ENCODE results near the gene AKAP13. TPM values are rescaled to one million over a fixed set of nuclear protein-coding genes. Genes with fewer than 3 reads are reported as not detected.

AKAP13 gene
- total RNA-seq, 1 donor from 2014 or later, result 114 TPM

DNA sequence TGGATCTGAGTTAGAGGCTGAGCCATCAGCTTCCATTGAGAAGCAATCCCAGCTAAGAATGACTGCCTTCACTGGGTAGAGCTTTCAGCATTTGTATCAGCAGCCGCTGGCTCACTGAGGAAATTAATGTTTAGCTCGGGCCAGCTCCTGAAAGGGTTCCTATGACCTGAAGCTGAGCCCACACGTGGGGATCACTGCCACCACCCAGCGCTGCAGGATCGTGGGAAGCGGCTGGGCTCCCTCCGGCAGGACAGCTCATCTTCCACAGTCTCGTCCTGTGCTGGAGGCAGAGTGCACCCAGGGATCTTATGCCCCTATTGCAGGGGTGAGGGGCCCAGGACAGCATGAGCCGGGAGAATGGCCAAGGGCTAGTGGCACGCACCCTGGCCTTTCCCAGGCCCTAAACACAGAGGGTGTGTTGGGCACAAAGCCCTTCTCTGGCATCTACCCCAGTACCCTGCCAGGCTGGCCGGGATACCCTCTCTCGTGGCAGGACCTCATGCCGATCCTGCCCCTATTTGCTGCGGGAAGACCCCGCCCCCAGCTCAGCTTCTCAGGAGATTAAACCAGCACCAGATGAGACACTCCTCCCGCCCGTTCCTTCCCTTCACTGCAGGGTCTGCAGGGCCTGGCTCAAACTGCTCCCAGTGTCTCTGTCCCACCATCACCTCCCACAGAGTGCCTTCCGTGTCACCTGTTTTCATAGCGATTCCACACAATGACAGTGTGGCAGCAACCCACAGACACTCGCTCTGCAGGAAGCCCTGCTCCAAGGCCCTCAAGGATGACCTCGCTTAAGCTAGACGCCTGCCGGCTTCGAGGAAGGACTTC is 385.8 kb downstream of the AKAP13 start:
- Mint-ChIP-seq H3K27me3 (no peaks in the 10 kb centered on the region), H3K36me3 (ENCODE audit: insufficient read depth) (peaks cover 18% of the 10 kb centered on the region), H3K27ac (peak overlapping the region; percentile 89), H3K4me3 (ENCODE audit: low read depth) (peak overlapping the region; percentile 19), H3K9me3 (ENCODE audit: low read depth) (no peaks in the 10 kb centered on the region), H3K4me1 (ENCODE audit: low read depth) (peaks cover 10% of the 10 kb centered on the region)
- TF ChIP-seq, protein P1, sequence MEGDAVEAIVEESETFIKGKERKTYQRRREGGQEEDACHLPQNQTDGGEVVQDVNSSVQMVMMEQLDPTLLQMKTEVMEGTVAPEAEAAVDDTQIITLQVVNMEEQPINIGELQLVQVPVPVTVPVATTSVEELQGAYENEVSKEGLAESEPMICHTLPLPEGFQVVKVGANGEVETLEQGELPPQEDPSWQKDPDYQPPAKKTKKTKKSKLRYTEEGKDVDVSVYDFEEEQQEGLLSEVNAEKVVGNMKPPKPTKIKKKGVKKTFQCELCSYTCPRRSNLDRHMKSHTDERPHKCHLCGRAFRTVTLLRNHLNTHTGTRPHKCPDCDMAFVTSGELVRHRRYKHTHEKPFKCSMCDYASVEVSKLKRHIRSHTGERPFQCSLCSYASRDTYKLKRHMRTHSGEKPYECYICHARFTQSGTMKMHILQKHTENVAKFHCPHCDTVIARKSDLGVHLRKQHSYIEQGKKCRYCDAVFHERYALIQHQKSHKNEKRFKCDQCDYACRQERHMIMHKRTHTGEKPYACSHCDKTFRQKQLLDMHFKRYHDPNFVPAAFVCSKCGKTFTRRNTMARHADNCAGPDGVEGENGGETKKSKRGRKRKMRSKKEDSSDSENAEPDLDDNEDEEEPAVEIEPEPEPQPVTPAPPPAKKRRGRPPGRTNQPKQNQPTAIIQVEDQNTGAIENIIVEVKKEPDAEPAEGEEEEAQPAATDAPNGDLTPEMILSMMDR (IDR thresholded peaks at IDR 0.05; ENCODE audit: unreplicated experiment), result no peak
- DNase-seq (ENCODE audit: low spot score, unreplicated experiment), result no peak

DNA sequence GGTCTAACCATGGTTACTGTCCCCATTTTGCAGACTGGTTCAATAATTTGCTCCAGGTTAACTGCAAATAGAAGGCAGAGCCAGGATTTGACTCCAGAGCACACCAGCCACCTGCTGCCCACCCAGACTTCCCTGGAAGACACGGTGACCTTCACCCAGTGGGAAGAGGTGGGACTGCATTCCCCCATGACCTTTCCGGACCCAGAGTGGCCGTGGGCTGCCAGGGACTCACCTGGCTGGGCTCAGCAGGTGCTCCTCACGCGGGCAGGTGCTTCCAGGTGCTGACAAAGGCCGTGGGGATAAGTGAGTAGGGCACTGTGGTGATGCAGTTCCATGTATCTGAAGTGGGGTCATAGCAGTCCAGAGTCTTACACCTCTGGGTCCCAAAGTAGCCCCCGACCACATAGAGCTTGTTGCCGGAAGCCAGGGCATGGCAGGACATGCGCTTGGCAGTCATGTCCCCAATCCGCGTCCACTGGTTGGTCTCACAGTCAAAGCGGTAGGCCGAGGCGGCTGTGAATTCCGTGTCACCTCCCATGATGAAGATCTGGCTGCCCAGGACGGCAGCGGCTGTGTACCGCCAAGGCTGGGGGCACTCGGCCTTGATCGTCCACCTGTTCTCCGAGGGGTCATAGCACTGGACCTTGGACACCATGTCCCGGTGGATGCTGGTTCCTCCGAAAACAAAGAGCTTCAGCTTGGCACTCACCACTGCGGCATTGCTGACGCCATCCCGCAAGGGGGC is 387.6 kb downstream of the AKAP13 start:
- no peak overlapping the region for H3K27ac Mint-ChIP-seq
- TF ChIP-seq, protein P1 (IDR thresholded peaks at IDR 0.05; ENCODE audit: unreplicated experiment), result no peak
- H3K4me3 Mint-ChIP-seq (ENCODE audit: low read depth), result no peak overlapping the region
- no peak for DNase-seq (ENCODE audit: low spot score, unreplicated experiment)
- H3K4me1 Mint-ChIP-seq (ENCODE audit: low read depth), result peaks cover 10% of the 10 kb centered on the region
- no peaks in the 10 kb centered on the region for H3K27me3 Mint-ChIP-seq
- H3K36me3 Mint-ChIP-seq (ENCODE audit: insufficient read depth), result peaks cover 19% of the 10 kb centered on the region
- no peaks in the 10 kb centered on the region for H3K9me3 Mint-ChIP-seq (ENCODE audit: low read depth)

DNA sequence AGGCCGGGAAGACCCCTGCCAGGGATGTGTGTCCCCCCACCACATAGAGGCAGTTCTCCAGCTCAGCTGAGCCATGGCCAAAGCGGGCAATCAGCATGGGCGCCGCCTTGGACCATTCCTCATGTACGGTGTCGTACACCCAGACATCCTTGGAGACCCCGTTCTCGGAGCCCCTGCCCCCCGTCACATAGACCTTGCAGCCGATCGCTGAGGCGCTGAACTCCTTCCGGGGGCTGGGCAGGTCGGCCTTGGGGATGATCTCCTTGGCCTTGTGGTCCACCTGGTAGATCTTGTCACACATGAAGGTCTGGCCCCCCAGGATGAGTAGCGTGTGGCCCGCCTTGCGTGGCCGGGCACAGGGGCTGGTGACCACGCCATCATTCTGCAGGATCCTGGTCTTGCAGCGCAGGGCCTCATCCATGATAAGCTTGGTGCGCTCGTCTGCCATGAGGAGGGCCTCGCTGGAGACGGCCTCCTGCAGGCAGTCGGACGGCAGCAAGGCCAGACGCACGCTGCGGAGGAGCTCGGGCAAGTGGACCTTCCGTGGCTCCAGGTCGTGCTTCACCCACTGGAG is 388.3 kb downstream of the AKAP13 start:
- peaks cover 10% of the 10 kb centered on the region for H3K4me1 Mint-ChIP-seq (ENCODE audit: low read depth)
- H3K9me3 Mint-ChIP-seq (ENCODE audit: low read depth), result no peaks in the 10 kb centered on the region
- no peak for DNase-seq (ENCODE audit: low spot score, unreplicated experiment)
- H3K27ac Mint-ChIP-seq, result no peak overlapping the region
- TF ChIP-seq, protein P1 (IDR thresholded peaks at IDR 0.05; ENCODE audit: unreplicated experiment), result no peak
- peaks cover 17% of the 10 kb centered on the region for H3K36me3 Mint-ChIP-seq (ENCODE audit: insufficient read depth)
- no peak overlapping the region for H3K4me3 Mint-ChIP-seq (ENCODE audit: low read depth)
- H3K27me3 Mint-ChIP-seq, result no peaks in the 10 kb centered on the region

DNA sequence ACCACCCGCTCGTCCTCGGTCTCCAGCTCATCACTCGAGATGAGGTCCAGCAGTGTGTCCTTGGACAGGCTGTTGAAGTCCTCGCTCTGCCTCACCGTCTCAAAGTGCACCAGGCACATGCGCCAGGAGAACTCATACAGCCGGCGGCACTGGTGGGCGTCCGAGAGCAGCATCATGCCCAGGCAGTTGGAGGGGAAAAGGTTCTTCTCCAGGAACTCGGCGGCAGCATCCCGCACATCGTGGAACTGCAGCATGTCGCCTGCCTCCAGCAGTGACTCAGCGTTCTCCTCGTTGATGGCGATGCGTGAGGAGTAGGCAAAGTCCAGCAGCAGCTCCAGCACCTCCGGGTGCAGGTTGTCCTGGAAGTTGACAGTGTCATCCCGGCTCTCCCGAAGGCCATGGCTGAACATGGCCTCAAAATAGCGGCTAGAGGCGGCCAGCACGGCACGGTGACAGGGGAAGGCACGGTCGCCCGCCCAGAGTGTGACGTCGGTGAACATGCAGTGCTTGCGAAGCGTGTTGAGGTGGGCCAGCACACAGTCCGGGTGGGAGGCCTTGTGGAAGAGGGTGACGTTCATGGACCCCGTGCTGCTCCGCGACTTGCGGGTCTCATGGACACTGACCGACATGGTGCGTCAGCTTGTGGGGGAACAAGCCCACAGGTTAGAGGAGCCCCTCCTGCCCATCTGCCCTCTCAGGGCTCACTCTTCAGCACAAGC is 388.9 kb downstream of the AKAP13 start:
- Mint-ChIP-seq H3K27me3 (no peaks in the 10 kb centered on the region), H3K4me3 (ENCODE audit: low read depth) (no peak overlapping the region), H3K27ac (no peak overlapping the region), H3K36me3 (ENCODE audit: insufficient read depth) (peaks cover 17% of the 10 kb centered on the region), H3K4me1 (ENCODE audit: low read depth) (peaks cover 10% of the 10 kb centered on the region), H3K9me3 (ENCODE audit: low read depth) (no peaks in the 10 kb centered on the region)
- TF ChIP-seq, protein P1 (IDR thresholded peaks at IDR 0.05; ENCODE audit: unreplicated experiment), result no peak
- DNase-seq (ENCODE audit: low spot score, unreplicated experiment), result no peak

Data from progenitor cell of endocrine pancreas (in vitro differentiated cells).